NCI-H2171 treated with DMSO at 0.1 percent for 48 hours (cell line): ENCODE results near the gene UBE2U.
A peak's percentile ranks its signal among the peaks of the same experiment; 100 is the strongest.

Source experiments
- DNase-seq: peaks from one replicate; lab custom pipeline; 2025; lab: John Stamatoyannopoulos, UW

The UBE2U gene

DNA sequence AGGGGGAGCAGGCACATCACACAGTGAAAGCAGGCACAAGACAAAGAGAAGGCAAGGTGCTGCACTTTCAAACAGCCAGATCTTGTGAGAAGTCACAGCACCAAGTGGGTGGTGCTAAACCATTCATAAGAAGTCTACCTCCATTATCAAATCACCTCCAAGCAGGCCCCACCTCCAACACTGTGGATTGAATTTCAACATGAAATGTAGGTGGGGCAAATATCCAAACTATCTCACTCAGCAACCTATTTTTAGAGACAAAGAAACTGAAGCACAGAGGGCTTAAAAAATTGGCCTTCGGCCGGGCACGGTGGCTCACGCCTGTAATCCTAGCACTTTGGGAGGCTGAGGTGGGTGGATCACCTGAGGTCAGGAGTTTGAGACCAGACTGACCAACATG, 90.4 kb downstream of the UBE2U start:
- DNase-seq: no peak

DNA sequence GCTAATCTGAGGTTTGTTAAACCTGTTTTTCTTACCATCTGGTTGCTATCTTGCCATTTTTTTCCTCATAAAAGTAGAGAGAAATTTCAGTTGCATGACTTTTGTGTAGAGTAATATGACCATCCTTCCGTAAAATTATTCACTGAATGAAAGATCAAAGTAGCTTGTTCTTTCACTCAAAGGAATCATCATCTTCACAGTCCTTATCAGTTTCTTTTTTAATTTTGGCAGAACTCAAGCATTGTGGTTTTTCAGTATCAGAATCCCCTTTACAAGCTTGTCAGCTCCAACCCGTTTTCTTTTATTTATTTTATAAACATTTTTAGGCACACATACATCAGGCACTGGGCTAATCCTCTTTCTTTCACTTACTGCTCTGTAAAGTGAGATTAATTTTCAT, 91.7 kb downstream of the UBE2U start:
- DNase-seq: no peak

DNA sequence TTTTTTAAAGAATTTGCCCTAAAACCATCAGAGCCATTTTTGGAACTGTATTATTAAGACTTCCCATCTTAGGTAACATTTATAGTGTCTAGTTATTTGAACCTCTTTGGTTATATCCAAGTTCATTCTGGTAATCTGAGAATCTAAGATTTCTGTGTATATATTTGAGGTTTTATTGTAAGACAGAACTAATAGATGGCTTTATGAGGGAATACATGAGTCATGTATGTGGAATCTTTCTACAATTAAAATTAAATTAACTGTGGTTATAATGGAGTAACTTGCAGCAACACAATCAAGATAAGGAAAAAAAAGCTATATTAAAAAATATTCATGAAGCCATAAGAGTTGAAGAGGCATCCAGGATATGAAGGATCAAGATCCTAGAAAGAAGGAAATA, 92.1 kb downstream of the UBE2U start:
- DNase-seq: no peak

DNA sequence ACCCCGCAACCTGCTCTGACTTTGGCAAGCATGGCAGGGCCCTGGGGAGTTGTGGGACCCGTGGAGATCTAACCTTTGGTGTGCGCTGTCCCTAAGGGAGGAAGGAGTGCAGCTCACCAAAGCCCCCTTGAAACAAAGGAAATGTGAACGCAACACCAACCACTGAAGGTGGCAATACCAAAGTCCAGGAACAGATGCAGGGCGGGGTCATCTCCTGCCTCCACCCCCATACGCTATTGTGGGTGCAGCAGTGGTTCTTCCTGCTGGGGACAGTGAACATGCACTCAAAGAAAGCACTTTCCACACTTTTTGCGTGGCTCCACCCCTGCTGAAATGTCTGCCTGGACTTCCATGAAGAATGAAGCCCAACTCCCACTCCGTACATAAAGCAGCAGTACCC, 93.0 kb downstream of the UBE2U start:
- no peak for DNase-seq

DNA sequence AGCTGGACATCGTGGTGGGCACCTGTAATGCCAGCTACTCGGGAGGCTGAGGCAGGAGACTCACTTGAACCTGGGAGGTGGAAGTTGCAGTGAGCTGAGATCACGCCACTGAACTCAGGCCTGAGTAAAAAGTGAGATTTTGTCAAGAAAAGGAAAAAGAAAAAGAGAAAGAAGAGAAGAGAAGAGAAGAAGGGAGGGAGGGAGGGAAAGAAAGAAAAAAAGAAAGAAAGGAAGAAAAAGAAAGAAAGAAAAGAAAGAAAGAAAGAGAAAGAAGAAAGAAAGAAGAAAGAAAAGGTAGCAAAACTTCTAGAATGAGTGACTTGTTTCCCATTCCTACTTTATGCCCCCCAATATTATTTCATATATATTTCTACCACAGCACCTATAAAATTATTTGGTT, 98.8 kb downstream of the UBE2U start:
- no peak for DNase-seq

DNA sequence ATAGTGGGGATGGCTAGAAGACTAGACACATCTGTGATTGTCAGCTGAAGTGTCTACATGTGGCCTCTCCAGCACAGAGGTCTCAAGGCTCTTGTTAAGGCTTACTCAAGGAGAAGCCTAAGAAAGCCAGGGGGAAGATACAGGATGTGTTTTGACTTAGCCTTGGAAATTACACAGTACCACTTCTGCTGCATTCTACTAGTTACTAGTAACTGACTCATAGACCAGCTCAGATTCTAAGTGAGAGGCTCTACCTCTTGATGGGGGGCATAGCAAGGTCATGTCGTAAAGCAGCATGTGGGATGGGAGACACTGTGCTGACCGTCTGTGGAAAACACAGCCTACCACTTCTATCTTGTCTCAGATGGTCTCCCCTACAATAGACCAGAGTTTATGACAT, 99.5 kb downstream of the UBE2U start:
- DNase-seq: no peak

DNA sequence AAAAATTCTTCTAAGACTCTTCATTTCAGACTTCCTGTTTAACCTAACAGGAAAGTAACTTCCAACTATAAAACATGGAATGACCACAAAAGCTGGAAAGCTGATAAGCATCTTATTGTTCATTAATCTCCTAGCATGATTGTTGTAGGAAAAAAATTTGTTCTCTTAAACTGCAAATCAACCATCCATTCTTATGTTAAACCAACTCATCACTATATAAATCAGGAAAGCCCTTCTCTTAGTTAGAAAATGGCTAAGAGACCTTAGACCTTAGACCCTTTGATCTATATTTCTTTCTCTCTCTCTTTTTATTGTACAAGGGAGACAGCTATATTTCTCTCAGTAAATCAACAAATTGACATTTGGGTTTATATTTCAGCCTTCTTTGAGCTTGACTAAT, 101.4 kb downstream of the UBE2U start:
- DNase-seq: no peak

DNA sequence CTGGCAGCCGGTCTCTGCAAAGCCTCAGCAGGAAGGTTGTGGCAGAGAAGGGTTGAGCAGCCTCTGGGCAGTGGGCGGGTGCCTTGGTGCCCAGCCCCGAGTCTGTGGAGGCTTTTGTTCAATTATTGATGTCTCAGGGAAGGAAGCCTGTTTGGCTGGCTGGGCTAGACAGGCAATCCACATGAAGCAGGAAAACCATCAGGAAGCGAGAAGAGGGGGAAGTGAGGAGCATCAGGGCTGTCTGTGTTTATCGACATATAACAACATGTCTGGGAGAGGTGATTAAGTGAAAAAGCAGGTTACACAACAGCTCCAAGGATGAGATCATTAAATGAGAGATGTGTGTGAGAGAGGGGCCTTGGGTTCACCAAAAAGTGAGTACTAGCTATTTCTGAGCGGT, 105.4 kb downstream of the UBE2U start:
- DNase-seq: no peak

DNA sequence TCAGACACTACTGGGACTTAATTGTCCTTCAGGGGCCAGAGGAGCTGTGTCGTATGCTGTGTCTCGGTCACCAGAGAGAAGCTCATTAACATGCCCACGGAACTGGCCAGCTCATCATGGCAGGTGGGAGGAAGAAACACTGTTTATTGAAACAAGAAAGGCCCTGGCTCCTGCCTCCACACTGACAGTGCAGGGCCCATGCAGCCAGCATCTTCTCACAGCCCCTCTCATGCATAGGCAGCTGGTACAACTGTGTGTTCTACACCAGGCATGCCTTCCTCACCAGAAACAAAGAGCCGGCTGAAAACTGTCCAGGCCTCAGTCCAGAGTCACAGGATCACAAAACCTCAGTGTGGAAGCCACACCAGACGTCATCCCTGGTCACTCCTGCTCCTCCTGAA, 106.0 kb downstream of the UBE2U start:
- no peak for DNase-seq

DNA sequence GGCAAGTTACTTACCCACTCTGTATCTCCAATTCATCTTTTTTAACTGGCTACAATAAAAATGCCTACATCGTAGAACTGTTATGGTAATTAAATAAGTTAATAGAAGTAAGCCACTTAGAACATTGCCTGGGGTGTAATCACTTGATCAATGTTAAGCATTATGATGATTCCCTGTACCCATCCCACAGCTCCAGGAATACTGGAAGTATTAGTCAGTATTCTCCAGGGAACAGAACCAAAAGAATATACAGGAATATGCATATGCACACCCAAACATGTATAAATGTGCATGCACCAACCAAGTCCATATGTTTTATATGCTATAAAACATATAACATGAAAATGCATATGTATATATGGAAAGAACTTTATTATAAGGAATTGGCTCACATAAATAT, 107.3 kb downstream of the UBE2U start:
- DNase-seq: no peak

DNA sequence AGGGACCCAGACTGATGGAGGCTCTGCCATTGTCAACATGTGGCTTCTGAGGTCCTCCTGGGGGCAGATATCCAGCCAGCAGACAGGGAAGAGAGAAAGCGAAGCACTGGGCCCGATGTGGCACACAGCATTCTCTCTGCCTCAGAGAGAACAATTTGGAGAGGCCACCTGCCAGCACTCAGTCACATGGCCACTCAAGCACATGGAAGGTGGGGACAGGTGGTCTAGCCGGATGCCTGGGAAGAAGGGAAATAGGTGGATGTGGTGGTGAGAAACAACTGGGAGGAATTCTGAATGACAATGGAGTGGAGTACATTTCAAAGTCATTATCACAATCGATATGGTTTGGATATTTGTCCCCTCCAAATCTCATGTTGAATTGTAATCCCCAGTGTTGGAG, 109.0 kb downstream of the UBE2U start:
- DNase-seq: peak; percentile 33

DNA sequence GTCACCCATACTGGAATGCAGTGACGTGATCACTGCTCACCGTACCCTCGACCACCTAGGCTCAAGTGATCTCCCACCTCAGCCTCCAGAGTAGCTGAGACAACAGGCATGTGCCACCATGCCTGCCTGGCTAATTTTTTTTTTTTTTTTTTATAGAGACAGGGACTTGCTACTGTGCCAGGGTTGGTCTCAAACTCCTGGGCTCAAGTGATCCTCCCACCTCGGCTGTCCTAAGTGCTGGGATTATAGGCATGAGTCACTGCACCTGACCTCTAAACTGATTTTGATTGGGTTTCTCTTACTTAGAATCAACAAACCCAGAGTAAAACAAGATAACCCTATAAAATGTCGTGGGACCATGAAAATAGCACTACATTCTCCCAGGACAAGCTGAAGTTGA, 112.0 kb downstream of the UBE2U start:
- no peak for DNase-seq
